Activated naive CD8-positive, alpha-beta T cell treated with anti-CD3 and anti-CD28 coated beads, Interleukin-2, amount 50 U/mL, for 16 hours (primary cell): Measurements from ENCODE around the gene ACTN3.
"Not testable (repeated sequence)": the region's sequence is repeated elsewhere in the genome, so short reads cannot be mapped to it uniquely, and the experiment has no call there.

Experiments used
- DNase-seq: peaks from one replicate; pipeline ENCODE4 v3.0.0-alpha.2; 2020; ENCODE audit warnings: low read depth, low spot score

ACTN3 gene

GRCh38 chr11:66598993-66599392, 52.3 kb downstream of the ACTN3 start:
- DNase-seq = no peak

- no peak for DNase-seq
Measured at GRCh38 chr11:66600219-66600618, 53.5 kb downstream of the ACTN3 start.

- no peak for DNase-seq
Measured at GRCh38 chr11:66600631-66601233, 54.0 kb downstream of the ACTN3 start.

GRCh38 chr11:66603072-66603471, 56.4 kb downstream of the ACTN3 start:
- DNase-seq = no peak

- no peak for DNase-seq
Measured at GRCh38 chr11:66604155-66604554, 57.5 kb downstream of the ACTN3 start.

- not testable (repeated sequence) for DNase-seq
Measured at GRCh38 chr11:66606608-66607007, 59.9 kb downstream of the ACTN3 start.

GRCh38 chr11:66607126-66607834, 60.6 kb downstream of the ACTN3 start:
- no peak for DNase-seq

GRCh38 chr11:66609721-66610617, 63.3 kb downstream of the ACTN3 start:
- DNase-seq = no peak

GRCh38 chr11:66612458-66612857, 65.8 kb downstream of the ACTN3 start:
- DNase-seq = no peak
